DND-41 (cell line): ENCODE data around the gene OPRD1.

Source experiments
- ATAC-seq: fragments of 200-7000 bp; cut with Tn5 transposase; 3 replicates; pipeline ENCODE4 v1.9.1; 2021; ENCODE audit warnings: low read depth; ENCODE audit not compliant: insufficient read depth
- DNase-seq: peaks from one replicate; pipeline ENCODE4 v3.0.0-alpha.2; 2020
- H2AFZ ChIP-seq: 2 replicates; pipeline ENCODE4 v1.6.0; 2012; ENCODE audit warnings: low read depth, low read length
- H3K27ac ChIP-seq: 2 replicates; pipeline ENCODE4 v1.5.1; 2012; ENCODE audit warnings: low read length, inconsistent platforms
- H3K27me3 ChIP-seq: fragments of 200-600 bp; sonication (generic); 2 replicates; pipeline ENCODE4 v1.6.0; 2012; ENCODE audit warnings: low read length, mild to moderate bottlenecking, inconsistent platforms; ENCODE audit not compliant: insufficient read depth, poor library complexity
- H3K36me3 ChIP-seq: 2 replicates; pipeline ENCODE4 v1.5.1; 2012; ENCODE audit warnings: low read length, inconsistent platforms; ENCODE audit not compliant: insufficient read depth
- H3K4me1 ChIP-seq: 2 replicates; pipeline ENCODE4 v1.5.1; 2012; ENCODE audit warnings: mild to moderate bottlenecking, low read length; ENCODE audit not compliant: insufficient read depth
- H3K4me2 ChIP-seq: 2 replicates; pipeline ENCODE4 v1.6.0; 2012; ENCODE audit warnings: mild to moderate bottlenecking, moderate library complexity, low read length, inconsistent platforms; ENCODE audit not compliant: insufficient read depth
- H3K4me3 ChIP-seq, 2 experiments: fragments of 200-600 bp in 1 of 2; shearing (Covaris generic) in 1 of 2; 2 replicates each; pipeline ENCODE4 v1.5.1; 2012 to 2016; ENCODE audit warnings: inconsistent platforms in 2 of 2, low read length in 2 of 2, mild to moderate bottlenecking in 2 of 2, low read depth in 1 of 2, moderate library complexity in 1 of 2
- H3K79me2 ChIP-seq: 2 replicates; pipeline ENCODE4 v1.6.0; 2012; ENCODE audit warnings: low read length, inconsistent platforms; ENCODE audit not compliant: insufficient read depth
- H3K9ac ChIP-seq: 2 replicates; pipeline ENCODE4 v1.6.0; 2012; ENCODE audit warnings: low read depth, mild to moderate bottlenecking, inconsistent platforms, low read length, moderate library complexity
- H3K9me3 ChIP-seq: 2 replicates; pipeline ENCODE4 v1.5.1; 2012; ENCODE audit warnings: low read length, moderate library complexity, mild to moderate bottlenecking, inconsistent platforms; ENCODE audit not compliant: insufficient read depth, severe bottlenecking
- H4K20me1 ChIP-seq: 2 replicates; pipeline ENCODE4 v1.6.0; 2012; ENCODE audit warnings: low read length; ENCODE audit not compliant: insufficient read depth
- CTCF ChIP-seq: IDR thresholded peaks from 2 replicates; pipeline ENCODE4 v1.5.1; 2012; ENCODE audit warnings: borderline replicate concordance, low read length, moderate library complexity, mild to moderate bottlenecking; ENCODE audit not compliant: poor library complexity, severe bottlenecking; ENCODE audit errors: extremely low read depth
- EZH2 ChIP-seq: IDR thresholded peaks from 3 replicates; pipeline ENCODE4 v1.6.1; 2012; ENCODE audit warnings: borderline replicate concordance, low read depth, mild to moderate bottlenecking, moderate library complexity, low read length, inconsistent platforms; ENCODE audit not compliant: severe bottlenecking

Gene OPRD1

GRCh38 chr1:28813931-28814465 is 2.0 kb downstream of the OPRD1 start:
- no peak for ATAC-seq
- H4K20me1 ChIP-seq: peaks cover 3% of the 10 kb centered on the region; the same call in 1 of the 2 replicates
- H3K4me3 ChIP-seq: no peak overlapping the region
- H3K27ac ChIP-seq: no peak overlapping the region
- H3K9me3 ChIP-seq: no peaks in the 10 kb centered on the region
- DNase-seq: no peak
- H3K9ac ChIP-seq: no peak overlapping the region
- no peaks in the 10 kb centered on the region for H3K79me2 ChIP-seq
- no peaks in the 10 kb centered on the region for H3K4me1 ChIP-seq
- peaks cover 9% of the 10 kb centered on the region for H3K27me3 ChIP-seq
- TF ChIP-seq CTCF (no peak), EZH2 (no peak)
- H2AFZ ChIP-seq: no peak overlapping the region
- H3K36me3 ChIP-seq: no peaks in the 10 kb centered on the region
- no peak overlapping the region for H3K4me2 ChIP-seq

- H4K20me1 ChIP-seq: peaks cover 3% of the 10 kb centered on the region; the same call in 1 of the 2 replicates
- H3K36me3 ChIP-seq: no peaks in the 10 kb centered on the region
- H3K4me3 ChIP-seq: no peak overlapping the region
- peak; percentile 94 for ATAC-seq
- peak; percentile 64 for DNase-seq
- no peak overlapping the region for H3K9ac ChIP-seq
- H3K4me2 ChIP-seq: no peak overlapping the region
- no peak for TF ChIP-seq CTCF
- H3K27me3 ChIP-seq: peaks cover 9% of the 10 kb centered on the region
- H3K4me1 ChIP-seq: no peaks in the 10 kb centered on the region
- no peaks in the 10 kb centered on the region for H3K9me3 ChIP-seq
- no peak overlapping the region for H2AFZ ChIP-seq
- H3K27ac ChIP-seq: no peak overlapping the region
- H3K79me2 ChIP-seq: no peaks in the 10 kb centered on the region
These were observed 3.7 kb downstream of the OPRD1 start for GRCh38 chr1:28815533-28816185.

- no peaks in the 10 kb centered on the region for H3K79me2 ChIP-seq
- no peaks in the 10 kb centered on the region for H3K36me3 ChIP-seq
- peaks cover 9% of the 10 kb centered on the region for H3K27me3 ChIP-seq
- peaks cover 3% of the 10 kb centered on the region; the same call in 1 of the 2 replicates for H4K20me1 ChIP-seq
- no peak overlapping the region for H3K27ac ChIP-seq
- H3K4me3 ChIP-seq: no peak overlapping the region
- ATAC-seq: no peak
- no peaks in the 10 kb centered on the region for H3K4me1 ChIP-seq
- no peak overlapping the region for H3K9ac ChIP-seq
- no peak for TF ChIP-seq EZH2
- no peak for TF ChIP-seq CTCF
- no peak overlapping the region for H3K4me2 ChIP-seq
- DNase-seq: no peak
- no peak overlapping the region for H2AFZ ChIP-seq
- H3K9me3 ChIP-seq: no peaks in the 10 kb centered on the region
These were observed 5.2 kb downstream of the OPRD1 start for GRCh38 chr1:28817133-28817532.

DNA sequence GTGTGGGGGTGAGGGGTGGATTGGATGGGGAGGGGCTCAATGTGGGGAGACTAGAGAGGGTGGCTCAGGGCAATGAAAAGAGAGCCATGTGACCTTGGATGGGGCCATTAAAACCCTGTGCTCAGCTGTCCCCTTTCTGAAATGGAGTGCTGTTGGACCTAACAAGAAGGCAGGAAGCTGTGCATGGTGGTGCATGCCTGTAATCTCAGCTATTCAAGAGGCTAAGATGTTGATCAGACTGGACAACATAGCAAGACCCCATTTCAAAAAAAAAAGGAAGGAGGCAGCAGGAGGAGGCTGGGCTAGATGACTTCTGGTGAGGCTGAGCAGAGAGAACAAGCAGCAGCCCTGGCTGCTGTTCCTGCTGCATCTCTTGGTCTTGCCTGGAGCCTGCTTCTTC is 7.0 kb downstream of the OPRD1 start:
- H3K27me3 ChIP-seq: peaks cover 9% of the 10 kb centered on the region
- no peaks in the 10 kb centered on the region for H3K79me2 ChIP-seq
- ATAC-seq (no peak), DNase-seq (no peak)
- no peaks in the 10 kb centered on the region for H3K9me3 ChIP-seq
- no peak overlapping the region for H3K9ac ChIP-seq
- no peak for TF ChIP-seq EZH2
- no peak for TF ChIP-seq CTCF
- no peak overlapping the region for H2AFZ ChIP-seq
- no peak overlapping the region for H3K4me2 ChIP-seq
- H3K4me3 ChIP-seq: no peak overlapping the region
- no peaks in the 10 kb centered on the region for H3K4me1 ChIP-seq
- H3K27ac ChIP-seq: no peak overlapping the region
- H3K36me3 ChIP-seq: no peaks in the 10 kb centered on the region
- peaks cover 3% of the 10 kb centered on the region; the same call in 1 of the 2 replicates for H4K20me1 ChIP-seq
